GDM1 (cell line): Measurements from ENCODE around the gene PSMD1.
"Not testable (repeated sequence)": the region's sequence is repeated elsewhere in the genome, so short reads cannot be mapped to it uniquely, and the experiment has no call there.

Experiments
- DNase-seq: peaks from one replicate; lab custom pipeline; 2025; lab: John Stamatoyannopoulos, UW

The PSMD1 gene

DNA sequence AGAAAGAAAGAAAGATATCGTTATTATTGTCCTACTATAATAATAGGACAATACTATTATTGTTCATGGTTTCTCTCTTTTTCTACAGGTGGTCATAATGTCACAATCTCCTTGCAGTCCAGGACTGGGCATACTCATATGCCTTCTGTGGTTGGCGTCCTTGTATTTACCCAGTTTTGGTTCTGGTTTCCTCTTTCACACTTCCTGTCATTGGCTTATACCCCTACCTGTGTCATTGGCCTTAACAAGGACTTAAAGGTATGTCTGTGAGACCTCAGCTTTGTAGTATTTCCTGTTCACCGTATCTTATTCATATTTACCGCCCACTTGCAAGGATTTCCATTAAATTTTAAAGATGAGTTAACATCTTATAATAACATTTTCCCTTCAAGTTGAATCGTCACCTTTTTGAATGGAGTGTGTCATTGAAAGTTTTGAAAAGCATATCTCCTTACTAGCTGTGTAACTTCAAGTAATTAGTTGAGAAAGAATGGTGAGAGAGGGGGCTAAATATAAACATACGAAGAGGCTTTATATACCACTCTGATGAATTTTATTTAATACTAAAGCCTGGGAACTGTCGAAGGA lies 104.7 kb downstream of the PSMD1 start:
- DNase-seq: no peak

DNA sequence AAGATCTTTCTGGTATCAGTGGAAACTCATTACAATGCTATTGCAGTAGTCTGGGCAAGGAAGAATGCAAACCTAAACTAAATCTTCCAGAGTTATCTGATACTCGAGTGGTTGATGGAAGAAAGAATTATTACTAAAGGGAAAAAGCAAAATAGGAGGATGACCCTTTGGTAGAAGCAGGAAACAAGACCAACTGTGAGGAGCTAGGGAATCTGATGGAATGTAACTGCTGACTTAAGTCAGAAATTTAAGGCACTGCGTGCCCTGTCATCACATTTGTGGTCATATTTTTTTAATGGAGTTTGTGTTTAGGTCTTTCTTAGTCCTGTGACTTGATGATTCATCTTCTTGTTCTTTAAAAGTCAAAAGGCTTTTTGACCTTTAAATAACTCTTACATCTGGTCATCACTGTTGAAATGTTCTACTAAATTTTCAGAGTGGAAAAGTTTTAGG lies 105.2 kb downstream of the PSMD1 start:
- no peak for DNase-seq

DNA sequence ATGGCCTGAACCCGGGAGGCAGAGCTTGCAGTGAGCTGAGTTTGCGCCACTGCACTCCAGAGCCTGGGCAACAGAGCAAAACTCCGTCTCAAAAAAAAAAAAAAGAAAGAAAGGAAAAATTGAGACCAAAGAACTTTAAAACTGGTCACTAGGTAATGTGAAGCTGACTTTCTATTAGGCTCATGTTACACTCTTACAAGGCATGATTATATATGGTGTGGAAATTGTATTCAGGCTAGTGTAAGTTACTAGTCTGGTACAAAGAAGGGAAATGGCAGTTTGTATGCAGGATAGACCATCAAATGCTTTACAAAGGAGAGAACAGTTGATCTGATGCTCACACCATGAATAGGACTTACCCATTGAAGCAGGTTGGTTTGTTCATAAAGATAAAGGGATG lies 106.3 kb downstream of the PSMD1 start:
- no peak for DNase-seq

DNA sequence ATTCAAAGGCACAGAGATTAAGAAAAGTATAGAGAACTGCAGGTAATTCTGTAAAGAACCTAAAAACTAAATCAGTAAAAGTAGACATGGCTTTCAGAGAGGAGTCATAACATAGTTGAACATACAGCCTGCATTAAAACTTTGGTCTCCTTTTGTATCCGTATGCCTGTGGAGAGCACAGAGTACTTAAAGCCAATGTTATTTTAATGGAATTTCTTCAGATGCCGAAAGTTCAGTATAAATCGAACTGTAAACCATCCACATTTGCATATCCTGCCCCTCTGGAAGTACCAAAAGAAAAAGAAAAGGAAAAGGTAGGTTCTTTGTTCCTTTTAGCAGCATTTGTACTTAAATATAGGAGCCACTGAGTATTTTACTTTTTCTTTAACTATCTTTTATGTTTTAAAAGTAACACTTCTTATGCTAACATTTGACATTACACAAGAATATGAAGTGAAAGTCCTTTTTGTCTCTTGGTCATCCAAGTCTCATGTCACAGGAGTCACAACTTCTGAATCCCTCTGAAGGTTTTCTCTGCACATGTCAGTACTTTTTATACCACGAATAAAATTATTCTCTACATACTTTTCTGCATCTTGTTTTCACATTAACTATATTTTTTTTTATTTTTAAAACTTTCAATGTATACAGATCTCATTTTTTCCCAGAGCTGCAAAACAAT lies 106.9 kb downstream of the PSMD1 start:
- DNase-seq: no peak

DNA sequence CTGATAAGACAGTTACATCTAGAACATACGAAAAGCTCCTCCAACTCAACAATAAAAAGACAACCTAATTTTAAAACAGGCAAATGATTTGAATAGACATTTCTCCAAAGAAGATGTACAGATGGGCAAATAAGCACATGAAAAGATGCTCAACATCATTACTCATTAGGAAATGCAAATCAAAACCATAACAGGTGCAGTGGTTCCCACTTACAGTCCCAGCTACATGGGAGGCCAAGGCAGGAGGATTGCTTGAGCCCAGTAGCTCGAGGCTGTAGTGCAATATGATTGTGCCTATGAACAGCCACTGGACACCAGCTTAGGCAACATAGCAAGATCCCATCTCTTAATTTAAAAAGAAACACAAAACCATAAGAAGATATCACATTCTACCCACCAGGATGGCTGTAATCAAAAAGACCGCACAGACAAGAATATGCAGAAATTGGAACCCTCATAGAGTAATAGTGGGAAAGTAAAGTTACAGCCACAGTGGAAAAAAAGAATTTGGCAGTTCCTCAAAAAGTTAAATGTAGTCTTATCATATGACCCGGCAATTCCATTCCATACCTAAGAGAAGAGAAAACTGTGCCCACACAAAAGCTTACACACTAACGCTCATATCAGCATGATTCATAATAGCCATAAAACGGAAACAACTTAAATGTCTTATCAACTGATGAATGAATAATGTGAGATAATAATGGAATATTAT lies 111.2 kb downstream of the PSMD1 start:
- DNase-seq: no peak

DNA sequence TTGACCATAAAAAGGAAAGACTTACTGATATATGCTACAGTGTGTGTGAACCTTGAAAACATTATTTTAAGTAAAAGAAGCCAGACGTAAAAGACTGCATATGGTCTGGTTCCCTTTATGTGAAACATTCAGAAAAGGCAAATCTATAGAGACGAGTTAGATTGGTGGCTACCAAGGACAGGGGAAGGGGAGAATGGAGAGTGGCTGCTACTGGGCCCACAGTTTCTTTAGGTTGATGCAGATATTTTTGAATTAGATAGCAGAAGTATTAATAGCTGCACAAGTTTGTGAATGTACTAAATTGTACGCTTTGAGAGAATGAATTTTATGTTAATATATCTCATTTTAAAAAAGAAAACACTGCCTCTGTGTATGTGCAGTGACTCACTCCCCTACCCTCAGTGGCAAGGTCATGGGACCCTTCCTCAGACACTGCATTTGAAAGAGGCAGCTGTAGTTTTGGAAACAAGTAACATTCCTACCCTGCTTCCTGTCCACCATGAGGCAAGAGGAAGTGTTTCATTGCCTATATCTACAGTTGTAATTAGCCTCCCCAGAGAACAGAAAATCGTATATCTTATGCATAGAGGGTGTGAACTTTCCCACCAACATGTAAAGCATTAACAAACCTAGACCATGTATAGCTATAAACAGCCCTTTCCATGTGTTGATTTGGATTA lies 111.9 kb downstream of the PSMD1 start:
- no peak for DNase-seq

DNA sequence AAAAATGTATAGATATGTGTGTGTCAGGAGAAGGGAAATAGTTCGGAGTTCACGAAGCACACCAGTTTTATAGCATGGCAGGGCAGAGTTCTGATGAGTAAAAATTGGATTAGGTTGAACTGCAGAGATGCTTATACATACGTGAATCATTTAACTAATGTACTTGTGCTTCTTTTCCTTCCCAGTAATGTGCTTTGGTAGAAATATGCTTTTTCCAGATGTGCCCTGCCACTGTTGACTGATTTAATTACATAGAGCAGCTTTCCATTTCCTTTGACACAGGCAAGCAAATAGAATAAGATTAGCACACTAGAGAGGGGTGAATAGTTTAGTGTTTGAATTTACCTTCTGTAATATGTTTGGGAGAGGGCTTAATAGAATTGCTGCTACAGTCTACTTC lies 112.8 kb downstream of the PSMD1 start:
- DNase-seq: no peak

DNA sequence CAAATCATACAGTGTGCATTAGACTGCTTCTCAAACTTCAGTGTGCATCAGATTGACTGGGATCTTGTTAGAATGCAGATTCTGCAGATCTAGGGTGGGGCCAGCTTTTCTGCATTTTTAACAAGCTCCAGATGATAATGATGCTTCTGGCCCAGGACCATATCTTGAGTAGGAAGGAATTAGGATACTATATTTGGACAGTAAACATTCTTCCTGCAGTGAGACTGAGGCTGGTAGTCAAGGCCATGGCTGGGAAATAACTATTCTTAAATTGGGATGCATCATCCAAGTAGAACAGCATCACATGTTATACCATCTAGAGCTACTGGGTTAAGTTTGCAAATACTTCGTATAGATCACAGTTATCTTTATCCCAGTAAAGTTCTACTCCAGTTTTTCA lies 113.4 kb downstream of the PSMD1 start:
- no peak for DNase-seq

DNA sequence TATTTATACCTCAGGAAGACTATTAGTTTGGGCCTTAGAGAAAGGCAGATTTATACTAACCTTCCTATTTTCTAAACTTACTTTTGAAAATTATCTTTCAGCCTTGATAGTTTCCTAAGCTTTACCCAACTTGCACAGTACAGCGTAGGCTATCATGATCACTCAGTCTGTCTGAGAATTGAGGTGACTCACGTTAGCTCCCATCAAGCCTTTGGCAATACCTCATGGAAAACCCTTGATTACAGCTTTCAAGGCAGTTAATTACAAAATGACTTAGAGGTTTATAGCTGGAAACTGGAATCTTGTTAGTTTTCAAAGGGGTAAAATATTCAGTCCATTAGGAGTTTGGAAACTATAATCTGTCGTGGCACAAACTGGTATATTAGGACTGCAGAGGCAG lies 115.4 kb downstream of the PSMD1 start:
- DNase-seq: no peak

DNA sequence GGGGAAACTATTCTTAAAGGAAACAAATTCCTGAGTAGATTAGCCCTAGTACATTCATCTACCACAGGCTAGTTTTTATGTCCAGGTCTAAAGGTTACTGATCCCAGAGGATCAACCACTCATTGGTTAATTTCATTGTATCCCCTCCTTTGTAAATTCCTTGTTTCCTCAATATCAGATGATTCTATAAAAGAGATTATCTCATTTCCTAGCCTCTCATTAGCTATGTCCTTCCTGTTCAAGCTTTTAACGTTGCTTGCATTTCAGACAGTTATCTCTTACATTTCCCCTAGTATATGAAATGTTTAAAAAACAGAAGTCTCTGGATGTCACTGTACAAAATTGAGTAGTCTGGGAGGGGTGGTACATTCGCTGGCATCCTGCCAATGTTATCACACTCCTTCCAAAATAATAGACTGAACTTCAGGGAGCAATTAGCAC lies 117.6 kb downstream of the PSMD1 start:
- DNase-seq: no peak

DNA sequence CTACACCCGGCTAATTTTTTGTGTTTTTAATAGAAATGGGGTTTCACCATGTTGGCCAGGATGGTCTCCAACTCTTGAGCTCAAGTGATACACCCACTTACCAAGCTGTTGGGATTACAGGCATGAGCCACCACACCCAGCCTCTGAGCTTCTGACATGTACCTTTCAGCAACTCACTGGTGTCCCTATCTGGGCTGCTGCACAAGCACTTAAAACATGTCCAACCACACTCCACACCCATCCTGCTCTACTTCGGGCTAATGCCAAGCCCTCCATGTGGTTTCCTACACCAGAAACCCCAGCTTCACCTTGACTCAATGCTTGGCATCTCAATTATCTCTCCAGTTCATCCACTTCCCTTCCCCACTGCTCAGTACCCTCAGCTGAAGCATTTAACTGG lies 119.4 kb downstream of the PSMD1 start:
- DNase-seq: no peak

DNA sequence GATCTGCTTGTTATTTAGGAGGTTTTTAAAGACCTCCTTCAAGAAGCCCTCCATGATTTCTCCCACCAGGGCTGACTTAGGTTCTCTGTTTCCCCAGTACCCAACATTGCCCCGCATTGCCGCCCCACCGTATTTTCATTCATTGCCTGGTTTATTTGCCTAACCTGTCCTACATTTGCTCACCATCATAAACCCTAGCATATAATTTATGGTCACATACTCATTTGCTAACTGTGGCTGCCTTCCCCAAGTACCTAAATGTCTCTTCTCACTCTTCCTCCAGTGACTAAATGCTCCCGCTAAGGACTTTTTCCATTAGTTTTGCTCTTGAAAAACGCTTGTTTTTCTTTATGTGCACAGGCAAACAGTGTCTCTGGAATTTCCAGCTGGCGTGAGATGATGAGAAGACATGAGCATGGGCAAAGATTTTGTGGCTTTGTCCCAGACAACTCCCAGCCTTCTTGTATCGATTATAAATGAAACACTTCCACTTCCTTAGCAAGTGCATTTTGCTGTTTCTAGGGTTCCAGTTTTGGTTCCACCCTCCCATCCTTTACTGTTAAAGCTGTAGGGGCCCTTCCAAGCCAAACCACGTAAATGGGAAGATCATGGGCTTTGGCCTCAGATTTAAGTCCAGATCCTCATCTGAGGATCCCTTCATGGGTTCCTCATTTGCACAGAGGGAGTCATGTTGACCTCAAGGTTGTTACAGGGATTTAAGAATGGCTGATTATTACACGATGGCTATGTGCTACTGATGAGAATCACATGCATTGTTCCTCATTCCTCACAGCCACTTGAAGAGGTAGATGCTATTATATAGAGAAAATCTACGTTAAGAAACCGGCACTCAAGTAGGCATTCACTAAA lies 120.7 kb downstream of the PSMD1 start:
- DNase-seq: no peak

DNA sequence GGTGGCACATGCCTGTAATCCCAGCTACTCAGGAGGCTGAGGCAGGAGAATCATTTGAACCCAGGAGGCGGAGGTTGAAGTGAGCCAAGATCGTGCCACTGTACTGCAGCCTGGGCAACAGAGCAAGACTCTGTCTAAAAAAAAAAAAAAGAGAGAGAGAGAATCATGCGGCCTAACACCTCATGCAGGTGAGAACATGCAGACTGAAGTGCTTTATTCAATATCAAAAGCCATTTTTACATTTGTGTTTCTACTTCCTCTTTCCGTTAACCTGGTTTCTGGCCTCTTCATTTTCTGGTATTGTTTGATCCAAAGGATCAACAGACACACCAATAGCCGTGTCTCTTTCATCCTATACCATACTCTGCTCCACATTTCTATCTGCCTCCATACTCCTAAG lies 122.1 kb downstream of the PSMD1 start:
- DNase-seq: not testable (repeated sequence)

DNA sequence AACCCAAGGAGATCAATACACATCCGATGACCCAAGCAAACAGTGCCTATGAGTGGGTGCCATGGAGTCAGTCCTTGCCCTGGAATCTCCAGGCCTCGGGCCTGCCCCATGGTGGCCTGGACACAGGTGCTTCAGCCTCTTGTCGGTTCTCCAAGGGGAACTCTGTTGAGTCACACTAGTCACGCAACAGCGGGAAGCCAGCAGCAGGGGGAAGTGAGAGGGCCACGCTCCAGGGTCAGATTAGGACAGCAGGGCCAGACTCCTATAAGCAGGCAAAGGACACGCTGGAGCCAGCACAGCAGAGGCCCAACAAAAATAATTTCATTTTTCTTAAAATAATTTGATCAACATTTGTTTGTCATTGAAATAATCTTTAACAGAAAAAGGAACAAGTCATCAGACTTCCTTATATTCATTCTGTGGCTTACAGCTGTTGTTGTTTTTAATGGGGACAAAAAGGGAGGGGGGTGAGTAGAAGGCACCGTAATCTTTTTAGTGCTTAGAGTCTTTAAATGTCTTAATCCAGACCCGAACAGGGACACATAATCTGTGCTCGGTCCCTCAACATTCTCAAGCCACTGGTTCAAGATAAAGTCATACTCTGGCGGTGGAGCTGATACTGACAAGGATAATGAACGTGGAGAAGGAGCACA lies 125.3 kb downstream of the PSMD1 start:
- peak; percentile 38 for DNase-seq

DNA sequence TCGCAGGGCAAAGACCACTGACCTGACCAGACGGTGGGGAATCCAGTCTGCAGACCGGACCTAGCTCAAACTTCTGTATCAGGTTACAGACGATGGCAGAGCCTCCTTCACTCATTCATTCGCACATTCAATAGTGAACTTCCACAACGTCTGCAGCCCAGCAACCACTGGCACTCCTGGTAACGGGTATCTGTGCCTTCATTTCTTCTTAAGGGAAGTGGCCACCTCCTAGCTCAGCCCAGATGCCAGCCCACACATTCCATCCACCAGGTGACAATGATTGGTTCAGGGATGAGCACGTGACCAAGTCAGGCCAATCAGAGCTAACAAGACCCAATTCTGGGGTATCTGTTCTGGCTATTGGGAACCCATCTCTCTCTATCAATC lies 125.8 kb downstream of the PSMD1 start:
- no peak for DNase-seq

DNA sequence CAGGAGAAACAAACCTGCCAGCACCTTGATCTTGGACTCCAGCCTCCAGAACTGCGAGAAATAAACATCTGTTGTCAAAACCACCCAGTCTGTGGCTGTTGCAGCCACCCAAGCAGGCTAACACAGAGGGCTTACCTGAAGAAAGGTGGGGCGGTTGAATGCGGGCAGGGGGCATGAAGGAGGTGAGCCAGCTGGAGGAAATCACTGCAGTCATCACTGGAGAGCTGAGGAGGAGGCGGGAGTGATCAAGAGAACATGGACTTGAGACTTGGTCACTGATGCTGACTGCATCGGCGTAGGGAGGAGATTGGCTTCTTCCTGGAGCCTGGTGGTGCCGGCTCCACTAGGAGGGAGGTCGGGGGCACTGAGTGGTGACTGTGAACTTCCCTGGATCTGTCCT lies 127.2 kb downstream of the PSMD1 start:
- DNase-seq: no peak

DNA sequence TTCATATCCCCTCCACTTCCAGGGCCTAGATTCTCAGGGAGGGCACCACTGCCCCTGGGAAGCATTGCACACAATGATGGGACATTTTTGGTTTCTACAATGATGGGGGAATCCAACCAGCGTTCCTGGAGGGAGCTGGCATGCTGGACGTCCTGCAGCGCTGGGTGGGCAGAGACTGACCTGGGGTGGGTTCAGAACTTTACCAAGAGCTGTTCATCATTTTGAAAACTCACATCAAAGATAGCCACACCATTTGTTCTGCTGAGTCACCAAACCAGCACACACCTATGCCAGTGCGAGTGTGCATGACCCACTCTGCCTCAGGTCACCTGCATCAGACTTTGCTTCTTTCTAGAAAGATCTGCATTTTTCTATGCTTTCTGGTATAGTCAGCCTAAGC lies 127.7 kb downstream of the PSMD1 start:
- no peak for DNase-seq

DNA sequence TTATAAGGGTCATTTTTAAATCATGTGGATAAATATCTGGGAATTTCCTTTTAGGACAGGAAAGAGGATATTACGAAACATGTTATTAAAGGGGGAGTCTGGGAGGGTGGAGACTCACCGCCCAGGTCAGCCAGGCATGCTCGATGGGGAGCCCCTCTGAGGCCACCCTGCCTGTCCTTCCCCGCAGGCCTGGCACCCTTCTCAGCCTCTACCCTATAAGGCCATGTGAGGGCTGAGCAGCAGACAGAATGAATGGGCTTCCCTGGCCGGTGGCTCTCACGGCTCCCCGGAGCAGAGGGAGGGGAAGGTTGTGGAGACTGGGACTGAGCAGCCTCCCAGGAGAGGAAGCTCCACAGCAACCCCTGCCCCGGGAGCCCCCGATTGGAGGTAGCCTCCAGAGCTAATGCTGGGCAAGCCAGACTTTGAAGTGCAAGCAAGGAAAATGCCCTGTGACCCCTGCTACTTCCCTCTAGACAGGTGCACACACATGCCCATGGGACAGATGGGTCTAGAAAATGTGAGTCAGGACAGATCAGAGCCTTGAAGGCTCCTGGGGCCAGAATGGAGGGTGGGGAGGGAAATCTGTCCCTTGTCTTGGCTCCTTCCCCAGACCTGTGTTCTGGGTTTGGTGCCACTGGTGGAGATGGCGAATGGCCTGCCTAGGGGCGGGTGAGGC lies 128.5 kb downstream of the PSMD1 start:
- no peak for DNase-seq

DNA sequence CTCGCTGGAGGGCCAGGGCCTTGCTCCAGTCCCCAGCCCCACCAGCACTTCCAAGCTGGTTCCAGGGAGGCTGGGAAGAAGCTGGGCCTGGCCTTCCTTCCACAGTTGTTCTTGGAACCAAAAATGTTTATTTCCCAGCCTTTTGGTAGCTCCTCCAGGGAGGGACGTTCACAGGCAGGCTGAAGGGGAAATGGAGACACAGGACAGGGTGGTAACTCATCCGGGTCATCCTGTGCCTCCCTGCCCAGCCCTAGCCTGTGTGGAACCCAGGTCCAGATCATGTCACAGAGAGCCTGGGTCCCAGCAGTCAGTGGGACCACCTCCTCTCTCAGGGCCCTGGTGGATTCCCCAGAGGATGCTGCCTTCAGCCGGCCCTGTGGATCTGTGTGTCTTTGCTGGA lies 129.2 kb downstream of the PSMD1 start:
- no peak for DNase-seq

DNA sequence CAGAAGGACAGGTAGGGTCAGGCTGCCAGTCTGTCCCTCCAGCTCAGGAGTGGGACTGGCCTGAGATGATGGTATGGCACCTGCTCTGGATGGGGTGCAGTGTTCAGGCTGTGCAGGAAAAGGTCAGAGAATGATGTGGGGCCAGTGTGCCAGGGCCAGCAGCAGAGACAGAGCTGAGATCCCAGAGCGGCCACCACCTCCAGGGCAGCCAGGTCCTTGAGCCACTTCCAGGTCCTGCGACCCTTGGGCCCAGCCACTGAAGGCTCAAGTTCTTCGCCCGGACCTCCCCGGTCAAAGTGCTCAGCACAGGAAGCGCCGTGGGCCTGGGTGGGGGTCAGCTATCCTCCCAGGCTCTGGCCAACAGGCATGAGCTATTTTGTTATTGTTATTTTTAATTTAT lies 129.7 kb downstream of the PSMD1 start:
- no peak for DNase-seq
